Activated CD8-positive, alpha-beta memory T cell treated with anti-CD3 and anti-CD28 coated beads for 24 hours (primary cell): Measurements from ENCODE around the gene FLVCR2.

Experiments used
- DNase-seq: peaks from one replicate; pipeline ENCODE4 v3.0.0-alpha.2; 2020

Gene FLVCR2

GRCh38 chr14:75558440-75558839 lies 20.0 kb upstream of the FLVCR2 start:
- no peak for DNase-seq

GRCh38 chr14:75559045-75559444 lies 19.4 kb upstream of the FLVCR2 start:
- DNase-seq = no peak

DNA sequence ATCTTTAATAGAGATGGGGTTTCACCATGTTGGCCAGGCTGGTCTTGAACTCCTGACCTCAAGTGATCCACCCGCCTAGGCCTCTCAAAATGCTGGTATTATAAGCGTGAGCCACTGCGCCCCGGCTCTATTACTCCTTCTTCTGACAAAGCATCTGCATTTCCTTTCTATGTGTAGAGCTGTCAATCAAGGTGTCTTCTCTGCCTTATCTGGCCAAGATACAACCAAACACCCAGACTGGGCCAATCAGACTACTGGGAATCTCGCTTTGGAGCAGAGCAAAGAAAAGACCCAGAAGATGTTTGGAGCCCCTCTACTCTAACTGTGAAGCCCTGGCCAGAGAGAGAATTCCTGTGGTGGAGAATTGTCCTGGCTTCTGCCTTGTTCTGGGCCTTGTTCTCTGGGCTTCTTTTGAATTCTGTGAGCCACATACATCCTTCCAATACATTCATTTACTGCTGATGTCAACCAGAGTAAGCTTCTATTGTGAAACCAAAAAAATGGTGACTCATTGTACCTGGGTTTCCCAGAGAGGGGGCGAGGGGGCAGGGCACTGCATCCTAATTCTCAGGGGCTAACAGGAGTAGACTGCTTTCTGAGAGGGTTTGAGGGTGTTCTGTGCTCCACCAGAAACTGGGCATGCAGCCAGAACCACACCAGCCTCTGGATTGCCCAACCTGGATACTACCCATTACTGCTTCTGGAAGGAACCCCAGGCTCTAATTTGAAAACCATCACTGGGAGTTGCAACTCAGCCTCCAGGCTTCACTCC lies 18.8 kb upstream of the FLVCR2 start:
- DNase-seq = peak; percentile 82

DNA sequence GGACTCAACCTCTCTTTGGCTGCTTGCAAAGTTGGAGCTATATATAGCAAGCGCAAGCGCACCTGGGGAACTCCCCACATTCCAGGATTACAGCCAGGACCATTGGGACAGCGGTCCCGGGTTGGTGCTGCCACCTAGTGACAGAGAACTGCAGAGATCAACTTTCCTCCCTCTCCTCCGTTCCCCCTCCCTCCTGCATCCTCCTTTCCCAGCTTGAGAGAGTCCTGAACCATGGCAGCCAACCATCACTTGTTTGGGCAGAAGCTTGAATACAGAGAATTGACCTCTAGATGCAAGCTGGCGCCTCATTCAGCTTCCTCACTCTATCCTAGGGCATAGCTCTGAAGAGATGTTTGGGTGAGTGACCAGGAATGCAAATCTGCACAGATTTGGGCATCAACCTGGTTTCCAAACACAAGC lies 17.4 kb upstream of the FLVCR2 start:
- peak; percentile 78 for DNase-seq

DNA sequence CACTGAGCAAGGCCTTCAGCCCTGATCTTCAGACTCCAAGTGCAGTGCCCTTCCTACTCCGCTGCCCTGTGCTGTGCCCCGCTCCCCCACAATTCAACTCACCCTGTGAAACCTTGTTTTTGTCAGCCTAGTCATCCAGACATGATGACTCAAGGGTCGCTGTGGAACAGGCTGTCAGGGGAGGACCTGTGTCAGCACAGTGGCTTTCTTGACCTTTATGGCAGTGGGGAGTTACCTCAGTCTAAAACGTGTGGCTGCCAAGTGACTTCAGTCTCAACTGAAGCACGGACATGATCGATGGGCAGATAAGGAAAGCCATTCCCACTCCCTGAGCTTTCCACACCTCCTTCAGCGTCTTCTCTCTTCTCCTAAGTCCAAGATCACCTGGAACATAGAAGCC lies 16.3 kb upstream of the FLVCR2 start:
- peak; percentile 79 for DNase-seq

DNA sequence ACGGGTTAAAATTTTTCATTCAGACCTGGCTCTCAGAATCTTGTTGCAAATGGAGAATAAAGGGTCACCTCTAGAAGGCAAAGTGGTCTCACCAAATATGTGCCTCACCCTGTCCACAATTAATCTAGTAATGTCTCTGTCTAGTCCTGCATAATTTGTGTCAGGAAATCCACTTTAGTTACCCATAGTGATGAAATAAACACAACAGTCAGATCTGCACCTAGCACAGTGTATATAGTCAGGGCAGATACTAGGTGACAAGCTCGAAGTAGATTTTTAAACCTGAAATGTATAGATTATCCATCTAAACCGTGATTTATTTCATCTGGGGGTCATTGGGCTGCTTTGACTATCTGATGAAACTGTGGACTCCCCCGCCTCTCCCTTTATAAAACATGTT lies 15.9 kb upstream of the FLVCR2 start:
- no peak for DNase-seq

- no peak for DNase-seq
These were observed 14.5 kb upstream of the FLVCR2 start for GRCh38 chr14:75563931-75564330.

DNA sequence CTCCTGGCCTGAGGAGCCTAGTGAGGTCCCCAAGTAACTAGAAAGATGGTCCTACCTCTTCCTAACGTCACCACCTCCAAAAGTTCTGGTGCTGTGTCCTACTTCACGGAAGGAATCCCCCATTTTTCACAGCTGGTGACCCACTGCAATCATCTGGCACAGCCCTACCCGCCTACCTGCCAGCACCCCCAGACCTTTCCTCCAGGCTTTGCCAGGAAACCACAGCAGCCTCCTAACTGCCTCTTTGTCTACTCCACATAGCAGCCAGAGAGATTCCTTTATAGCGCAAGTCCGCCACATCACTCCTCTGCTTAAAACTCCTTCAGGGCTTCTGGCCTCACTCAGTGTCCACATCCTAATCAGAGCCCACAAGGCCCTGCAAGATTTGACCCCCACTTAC lies 13.4 kb upstream of the FLVCR2 start:
- no peak for DNase-seq

- DNase-seq = peak; percentile 84
These were observed 12.1 kb upstream of the FLVCR2 start for GRCh38 chr14:75566321-75566720.

DNA sequence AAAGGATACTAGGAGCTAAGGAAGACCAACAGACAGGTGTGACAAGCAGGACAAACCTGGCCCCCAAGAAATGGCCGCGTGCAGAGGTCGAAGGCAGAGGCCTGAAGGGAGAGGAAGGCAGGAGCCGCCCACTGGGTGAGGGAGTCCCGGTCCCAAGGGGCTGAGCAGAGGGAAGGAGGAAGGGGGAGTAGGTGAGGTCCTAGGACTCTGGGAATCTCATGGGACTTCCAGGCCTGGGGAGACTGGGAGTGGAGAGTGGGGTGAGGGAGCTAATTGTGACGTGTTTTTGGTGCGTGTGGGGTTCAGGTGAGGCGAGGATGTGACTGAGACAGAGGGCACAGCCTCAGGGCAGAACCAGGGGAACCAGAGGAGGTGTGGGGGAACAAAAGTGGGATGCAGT lies 11.7 kb upstream of the FLVCR2 start:
- DNase-seq = peak; percentile 81

GRCh38 chr14:75568140-75568539 lies 10.3 kb upstream of the FLVCR2 start:
- no peak for DNase-seq

DNA sequence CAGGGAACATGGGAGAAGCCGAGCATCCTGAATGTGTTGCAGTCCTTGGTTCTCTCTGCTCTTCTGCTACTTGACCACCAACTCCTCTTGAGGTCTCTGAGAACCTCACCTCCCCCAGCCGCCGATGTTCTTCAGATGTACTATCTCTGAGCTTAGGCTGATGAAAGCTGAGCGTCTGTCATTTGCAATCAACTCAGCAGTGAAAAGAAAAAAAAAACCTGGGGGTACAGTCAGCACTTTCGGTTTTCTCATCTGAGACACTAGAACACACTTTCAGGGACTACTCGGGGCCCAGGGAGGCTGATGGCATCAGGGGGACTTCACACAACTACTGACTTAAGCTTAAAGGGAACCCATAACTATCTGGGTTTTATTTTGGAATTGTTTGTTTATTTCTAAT lies 9.6 kb upstream of the FLVCR2 start:
- DNase-seq = no peak

GRCh38 chr14:75570797-75571196 lies 7.6 kb upstream of the FLVCR2 start:
- no peak for DNase-seq

DNA sequence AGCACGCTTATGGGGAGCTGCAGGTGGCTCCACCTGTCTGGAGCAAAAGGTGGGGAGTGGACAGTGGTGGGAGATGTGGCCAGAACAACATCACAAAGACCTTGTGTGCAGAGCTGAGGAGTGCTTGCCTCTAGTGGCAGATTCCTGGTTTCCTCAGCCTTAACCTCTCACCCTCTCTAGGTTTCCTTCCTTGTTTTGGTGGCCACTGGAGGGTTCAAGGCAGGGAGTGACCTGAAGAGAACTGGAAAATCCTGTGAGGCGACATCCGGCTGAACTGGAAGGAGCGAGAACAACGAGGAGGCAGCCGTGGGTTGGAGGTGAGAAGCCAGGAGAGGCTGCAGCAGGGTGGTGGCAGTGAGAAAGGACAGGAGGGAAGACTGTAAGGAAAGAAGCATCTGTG lies 6.3 kb upstream of the FLVCR2 start:
- DNase-seq = no peak

DNA sequence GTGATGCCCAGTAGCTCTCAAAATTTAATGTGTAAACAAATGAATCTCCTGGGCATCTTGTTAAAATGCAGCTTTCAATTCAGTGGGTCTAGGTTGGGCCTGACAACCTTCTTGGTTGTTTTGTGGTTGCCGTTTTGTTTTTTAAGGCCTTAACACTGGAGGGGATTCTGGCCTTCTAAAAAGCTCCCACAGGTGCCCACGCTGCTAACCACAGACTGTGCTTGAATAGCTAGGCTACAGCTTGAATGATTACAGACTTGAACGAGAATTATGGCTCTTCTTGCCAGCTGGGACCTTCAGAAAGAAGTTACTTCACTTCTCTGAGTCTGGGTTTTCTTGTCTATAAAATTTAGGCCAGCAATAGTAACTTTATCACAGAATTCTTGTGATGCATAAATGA lies 1.3 kb upstream of the FLVCR2 start:
- no peak for DNase-seq

- peak; percentile 87 for DNase-seq
These were observed 705 bp upstream of the FLVCR2 start for GRCh38 chr14:75577729-75578101.

GRCh38 chr14:75578786-75579337 lies 442 bp downstream of the FLVCR2 start:
- no peak for DNase-seq

DNA sequence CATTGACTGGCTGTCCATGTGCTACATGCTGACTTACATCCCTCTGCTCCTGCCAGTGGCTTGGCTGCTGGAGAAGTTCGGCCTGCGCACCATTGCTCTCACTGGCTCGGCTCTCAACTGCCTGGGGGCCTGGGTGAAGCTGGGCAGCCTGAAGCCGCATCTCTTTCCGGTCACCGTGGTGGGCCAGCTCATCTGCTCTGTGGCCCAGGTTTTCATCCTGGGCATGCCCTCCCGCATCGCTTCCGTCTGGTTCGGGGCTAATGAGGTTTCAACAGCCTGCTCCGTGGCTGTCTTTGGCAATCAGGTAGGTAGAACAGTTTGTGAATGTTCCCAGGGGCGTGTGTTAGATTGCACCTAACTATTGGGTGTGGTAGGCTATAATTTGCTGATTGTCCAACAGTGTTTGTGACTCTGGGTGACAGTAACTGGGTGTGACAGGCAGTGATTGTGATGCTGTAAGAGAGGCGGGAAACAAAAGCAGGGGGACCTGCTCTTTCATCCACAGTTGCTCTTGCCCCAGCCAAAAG lies 981 bp downstream of the FLVCR2 start:
- no peak for DNase-seq

GRCh38 chr14:75579882-75580281 lies 1.5 kb downstream of the FLVCR2 start:
- no peak for DNase-seq

DNA sequence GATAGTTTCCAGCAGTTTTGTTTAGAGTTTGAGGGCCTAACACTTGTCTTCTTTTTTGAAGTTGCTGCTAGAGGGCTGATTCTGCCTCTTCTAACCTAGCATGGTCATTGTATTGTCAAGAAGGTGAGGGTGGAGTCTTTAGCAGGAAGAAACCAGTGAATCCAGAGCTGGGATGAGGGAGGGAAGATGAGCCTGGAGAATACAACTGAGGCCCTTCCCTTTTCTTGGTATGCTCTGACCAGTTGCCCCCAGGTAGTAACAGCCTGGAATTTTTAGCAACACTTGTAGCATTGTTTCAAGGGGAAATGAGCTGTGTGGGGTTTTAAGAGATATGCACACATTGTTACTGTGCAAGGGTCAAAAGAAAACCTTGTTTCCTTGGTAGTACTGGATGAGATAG lies 9.0 kb downstream of the FLVCR2 start:
- no peak for DNase-seq

DNA sequence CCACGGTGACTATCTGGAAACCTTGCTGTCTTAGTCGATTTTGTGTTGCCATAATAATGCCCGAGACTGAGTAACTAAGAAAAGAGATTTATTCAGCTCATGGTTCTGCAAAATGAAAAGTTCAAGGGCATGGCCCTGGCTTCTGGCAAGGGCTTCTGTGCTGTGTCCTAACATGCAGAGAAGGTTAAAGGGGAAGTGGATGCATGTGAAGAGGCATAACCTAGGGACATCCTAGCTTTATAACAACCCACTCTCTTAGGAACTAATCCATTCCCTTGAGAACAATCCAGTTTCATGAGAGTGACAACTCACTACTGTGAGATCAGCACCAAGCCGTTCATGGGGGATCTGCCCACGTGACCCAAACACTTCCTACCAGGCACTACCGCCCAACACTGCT lies 11.5 kb downstream of the FLVCR2 start:
- no peak for DNase-seq

DNA sequence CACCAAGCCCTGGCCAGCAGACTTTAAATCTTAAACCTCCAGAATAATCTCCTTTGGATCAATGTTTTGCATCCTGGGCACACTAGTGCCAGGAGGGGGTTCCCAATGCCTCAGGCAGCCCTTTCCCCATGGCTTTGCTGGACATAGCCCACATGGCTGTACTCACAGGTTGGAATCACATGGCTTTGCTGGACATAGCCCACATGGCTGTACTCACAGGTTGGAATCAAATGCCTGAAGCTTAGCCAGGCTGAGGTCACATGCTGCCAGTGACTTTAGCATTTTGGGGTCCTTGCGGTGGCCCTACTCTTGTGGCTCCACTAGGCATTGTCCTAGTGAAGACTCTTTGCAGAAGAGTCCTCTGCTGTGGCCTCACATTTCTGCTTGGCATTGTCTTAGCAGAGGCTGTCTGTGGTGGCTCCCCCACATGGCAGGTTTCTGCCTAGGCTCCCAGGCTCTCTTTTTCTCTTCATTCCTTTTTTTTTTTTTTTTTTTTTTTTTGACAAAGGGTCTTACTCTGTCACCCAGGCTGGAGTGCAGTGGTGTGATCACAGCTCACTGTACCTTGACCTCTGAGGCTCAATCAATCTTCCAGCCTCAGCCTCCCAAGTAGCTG lies 13.0 kb downstream of the FLVCR2 start:
- DNase-seq = no peak

DNA sequence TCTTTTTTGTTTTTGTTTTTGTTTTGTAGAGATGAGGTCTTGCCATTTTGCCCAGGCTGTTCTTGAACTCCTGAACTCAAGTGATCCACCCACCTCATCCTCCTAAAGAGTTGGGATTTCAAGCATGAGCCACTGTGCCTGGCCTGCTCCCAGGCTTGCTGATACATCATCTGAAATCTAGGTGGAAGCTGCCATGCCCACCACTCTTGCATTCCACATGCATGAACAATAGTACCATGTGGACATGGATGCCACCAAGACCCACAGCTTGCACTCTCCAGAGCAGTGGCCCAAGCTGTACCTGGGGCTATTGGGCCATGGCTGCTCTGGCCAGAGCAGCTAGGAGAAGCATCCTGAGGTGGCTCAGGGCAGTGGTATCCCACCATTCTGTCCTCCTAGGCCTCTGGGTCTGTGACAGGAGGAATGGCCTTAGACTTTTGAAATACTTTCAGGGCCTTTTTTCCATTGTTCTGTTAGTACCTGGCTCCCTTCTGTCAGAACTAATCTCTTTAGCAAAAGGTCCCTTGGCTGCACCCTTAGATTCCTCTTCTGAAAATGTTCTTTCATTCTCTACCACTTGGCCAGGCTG lies 13.7 kb downstream of the FLVCR2 start:
- no peak for DNase-seq

GRCh38 chr14:75595226-75595625 lies 16.8 kb downstream of the FLVCR2 start:
- DNase-seq = no peak
